GM21723 (cell line): ENCODE results near the gene KCNMA1.
"Not testable (repeated sequence)": the region's sequence is repeated elsewhere in the genome, so short reads cannot be mapped to it uniquely, and the experiment has no call there.

Experiments used
- ATAC-seq: cut with Tn5 transposase; IDR thresholded peaks from one replicate; pipeline ENCODE4 v1.9.1; 2021; ENCODE audit warnings: mild to moderate bottlenecking, moderate library complexity; ENCODE audit not compliant: unreplicated experiment

The KCNMA1 gene

GRCh38 chr10:77664696-77665095, 27.1 kb upstream of the KCNMA1 start:
- no peak for ATAC-seq

GRCh38 chr10:77664008-77664407, 26.4 kb upstream of the KCNMA1 start:
- ATAC-seq = no peak

GRCh38 chr10:77661674-77662073, 24.1 kb upstream of the KCNMA1 start:
- ATAC-seq = no peak

GRCh38 chr10:77661100-77661499, 23.5 kb upstream of the KCNMA1 start:
- ATAC-seq = no peak

GRCh38 chr10:77659046-77659670, 21.6 kb upstream of the KCNMA1 start:
- not testable (repeated sequence) for ATAC-seq

- no peak for ATAC-seq
Measured at GRCh38 chr10:77653210-77653609, 15.6 kb upstream of the KCNMA1 start.

- ATAC-seq = no peak
Measured at GRCh38 chr10:77649333-77650331, 12.0 kb upstream of the KCNMA1 start.

GRCh38 chr10:77648472-77648871, 10.9 kb upstream of the KCNMA1 start:
- no peak for ATAC-seq

- ATAC-seq = no peak
Measured at GRCh38 chr10:77647543-77648293, 10.1 kb upstream of the KCNMA1 start.

- ATAC-seq = no peak
Measured at GRCh38 chr10:77644557-77645243, 7.1 kb upstream of the KCNMA1 start.

GRCh38 chr10:77643795-77644468, 6.3 kb upstream of the KCNMA1 start:
- no peak for ATAC-seq

GRCh38 chr10:77641788-77642397, 4.3 kb upstream of the KCNMA1 start:
- ATAC-seq = no peak

GRCh38 chr10:77641344-77641743, 3.7 kb upstream of the KCNMA1 start:
- ATAC-seq = no peak

GRCh38 chr10:77640167-77640566, 2.6 kb upstream of the KCNMA1 start:
- ATAC-seq = no peak

GRCh38 chr10:77639756-77640155, 2.1 kb upstream of the KCNMA1 start:
- no peak for ATAC-seq

- no peak for ATAC-seq
Measured at GRCh38 chr10:77638321-77639101, 903 bp upstream of the KCNMA1 start.

GRCh38 chr10:77636967-77637531, 559 bp downstream of the KCNMA1 start:
- no peak for ATAC-seq

GRCh38 chr10:77636282-77636966, 1.2 kb downstream of the KCNMA1 start:
- no peak for ATAC-seq
